ENCODE measurements around the gene ZMYND8.
"Not testable (repeated sequence)": the region's sequence is repeated elsewhere in the genome, so short reads cannot be mapped to it uniquely, and the experiment has no call there.

ZMYND8 gene

GRCh38 chr20:47251154-47252020 lies 105.1 kb downstream of the ZMYND8 start:
- Mint-ChIP-seq H3K27ac (no peak overlapping the region), H3K36me3 (peaks cover 22% of the 10 kb centered on the region), H3K4me1 (peaks cover 11% of the 10 kb centered on the region), H3K27me3 (no peaks in the 10 kb centered on the region), H3K4me3 (no peak overlapping the region), H3K9me3 (no peaks in the 10 kb centered on the region)
- ATAC-seq (ENCODE audit: low read depth), result no peak
- DNase-seq (ENCODE audit: low spot score in 2 of 2), result no peak

GRCh38 chr20:47250360-47250759 lies 106.1 kb downstream of the ZMYND8 start:
- DNase-seq (ENCODE audit: low spot score in 2 of 2), result no peak
- H3K4me1 Mint-ChIP-seq, result peaks cover 11% of the 10 kb centered on the region
- peaks cover 26% of the 10 kb centered on the region for H3K36me3 Mint-ChIP-seq
- no peaks in the 10 kb centered on the region for H3K27me3 Mint-ChIP-seq
- no peaks in the 10 kb centered on the region for H3K9me3 Mint-ChIP-seq
- no peak for ATAC-seq (ENCODE audit: low read depth)
- H3K4me3 Mint-ChIP-seq, result no peak overlapping the region
- no peak overlapping the region for H3K27ac Mint-ChIP-seq

GRCh38 chr20:47249913-47250312 lies 106.6 kb downstream of the ZMYND8 start:
- H3K4me1 Mint-ChIP-seq, result peaks cover 11% of the 10 kb centered on the region
- no peaks in the 10 kb centered on the region for H3K27me3 Mint-ChIP-seq
- H3K36me3 Mint-ChIP-seq, result peaks cover 26% of the 10 kb centered on the region

GRCh38 chr20:47248448-47248966 lies 108.0 kb downstream of the ZMYND8 start:
- H3K27ac Mint-ChIP-seq, result no peak overlapping the region

More at GRCh38 chr20:47249913-47250312, 106.6 kb downstream of the ZMYND8 start:
- Mint-ChIP-seq H3K27ac (no peak overlapping the region), H3K4me3 (no peak overlapping the region), H3K9me3 (no peaks in the 10 kb centered on the region)
- no peak for ATAC-seq (ENCODE audit: low read depth)
- DNase-seq (ENCODE audit: low spot score in 2 of 2), result no peak

GRCh38 chr20:47247972-47248371 lies 108.5 kb downstream of the ZMYND8 start:
- no peak for DNase-seq (ENCODE audit: low spot score in 2 of 2)
- Mint-ChIP-seq H3K4me1 (peaks cover 5% of the 10 kb centered on the region), H3K9me3 (no peaks in the 10 kb centered on the region), H3K36me3 (peaks cover 30% of the 10 kb centered on the region), H3K4me3 (no peak overlapping the region), H3K27ac (peak overlapping the region; percentile 47), H3K27me3 (no peaks in the 10 kb centered on the region)
- ATAC-seq (ENCODE audit: low read depth), result no peak

More at GRCh38 chr20:47248448-47248966, 108.0 kb downstream of the ZMYND8 start:
- DNase-seq (ENCODE audit: low spot score in 2 of 2) (no peak), ATAC-seq (ENCODE audit: low read depth) (no peak)
- Mint-ChIP-seq H3K4me1 (peaks cover 5% of the 10 kb centered on the region), H3K36me3 (peaks cover 26% of the 10 kb centered on the region), H3K27me3 (no peaks in the 10 kb centered on the region), H3K4me3 (no peak overlapping the region), H3K9me3 (no peaks in the 10 kb centered on the region)

- peaks cover 35% of the 10 kb centered on the region for H3K36me3 Mint-ChIP-seq
- H3K27ac Mint-ChIP-seq, result peak overlapping the region; percentile 41
- peaks cover 7% of the 10 kb centered on the region for H3K4me1 Mint-ChIP-seq
- ATAC-seq (ENCODE audit: low read depth) (no peak), DNase-seq (ENCODE audit: low spot score in 2 of 2) (no peak)
- H3K27me3 Mint-ChIP-seq, result no peaks in the 10 kb centered on the region
- no peaks in the 10 kb centered on the region for H3K9me3 Mint-ChIP-seq
- no peak overlapping the region for H3K4me3 Mint-ChIP-seq
Observed at GRCh38 chr20:47246061-47246777, 110.3 kb downstream of the ZMYND8 start.

- not testable (repeated sequence) for ATAC-seq (ENCODE audit: low read depth); H3K4me1 Mint-ChIP-seq; H3K27ac Mint-ChIP-seq; H3K9me3 Mint-ChIP-seq; DNase-seq (ENCODE audit: low spot score in 2 of 2); H3K4me3 Mint-ChIP-seq; H3K27me3 Mint-ChIP-seq
- peaks cover 36% of the 10 kb centered on the region for H3K36me3 Mint-ChIP-seq
Observed at GRCh38 chr20:47245166-47245565, 111.3 kb downstream of the ZMYND8 start.

GRCh38 chr20:47244451-47244850 lies 112.0 kb downstream of the ZMYND8 start:
- no peak overlapping the region for H3K4me3 Mint-ChIP-seq
- ATAC-seq (ENCODE audit: low read depth) (no peak), DNase-seq (ENCODE audit: low spot score in 2 of 2) (no peak)
- no peaks in the 10 kb centered on the region for H3K27me3 Mint-ChIP-seq
- H3K27ac Mint-ChIP-seq, result peak overlapping the region; percentile 85
- H3K36me3 Mint-ChIP-seq, result peaks cover 36% of the 10 kb centered on the region
- peaks cover 8% of the 10 kb centered on the region for H3K4me1 Mint-ChIP-seq
- H3K9me3 Mint-ChIP-seq, result no peaks in the 10 kb centered on the region

- peaks cover 8% of the 10 kb centered on the region for H3K4me1 Mint-ChIP-seq
- no peaks in the 10 kb centered on the region for H3K27me3 Mint-ChIP-seq
- no peak overlapping the region for H3K4me3 Mint-ChIP-seq
- ATAC-seq (ENCODE audit: low read depth) (no peak), DNase-seq (ENCODE audit: low spot score in 2 of 2) (no peak)
- peaks cover 37% of the 10 kb centered on the region for H3K36me3 Mint-ChIP-seq
- peak overlapping the region; percentile 85 for H3K27ac Mint-ChIP-seq
- no peaks in the 10 kb centered on the region for H3K9me3 Mint-ChIP-seq
Observed at GRCh38 chr20:47243532-47244305, 112.8 kb downstream of the ZMYND8 start.

GRCh38 chr20:47243003-47243402 lies 113.5 kb downstream of the ZMYND8 start:
- Mint-ChIP-seq H3K27me3 (no peaks in the 10 kb centered on the region), H3K4me1 (peaks cover 3% of the 10 kb centered on the region), H3K9me3 (no peaks in the 10 kb centered on the region), H3K36me3 (peaks cover 40% of the 10 kb centered on the region), H3K4me3 (no peak overlapping the region), H3K27ac (peak overlapping the region; percentile 85)
- ATAC-seq (ENCODE audit: low read depth), result no peak
- no peak for DNase-seq (ENCODE audit: low spot score in 2 of 2)

GRCh38 chr20:47241345-47241781 lies 115.1 kb downstream of the ZMYND8 start:
- H3K4me3 Mint-ChIP-seq, result no peak overlapping the region
- ATAC-seq (ENCODE audit: low read depth) (no peak), DNase-seq (ENCODE audit: low spot score in 2 of 2) (no peak)
- H3K27me3 Mint-ChIP-seq, result no peaks in the 10 kb centered on the region
- H3K36me3 Mint-ChIP-seq, result peaks cover 43% of the 10 kb centered on the region
- H3K27ac Mint-ChIP-seq, result peak overlapping the region; percentile 81
- H3K4me1 Mint-ChIP-seq, result peaks cover 3% of the 10 kb centered on the region
- no peaks in the 10 kb centered on the region for H3K9me3 Mint-ChIP-seq

- H3K4me3 Mint-ChIP-seq; ATAC-seq (ENCODE audit: low read depth); H3K9me3 Mint-ChIP-seq; H3K4me1 Mint-ChIP-seq; H3K27me3 Mint-ChIP-seq; H3K27ac Mint-ChIP-seq; DNase-seq (ENCODE audit: low spot score in 2 of 2): not testable (repeated sequence)
- peaks cover 44% of the 10 kb centered on the region for H3K36me3 Mint-ChIP-seq
Observed at GRCh38 chr20:47240096-47240495, 116.4 kb downstream of the ZMYND8 start.

- peaks cover 3% of the 10 kb centered on the region for H3K4me1 Mint-ChIP-seq
- no peaks in the 10 kb centered on the region for H3K9me3 Mint-ChIP-seq
- no peak overlapping the region for H3K4me3 Mint-ChIP-seq
- no peak for ATAC-seq (ENCODE audit: low read depth)
- no peak overlapping the region for H3K27ac Mint-ChIP-seq
- H3K27me3 Mint-ChIP-seq, result no peaks in the 10 kb centered on the region
- DNase-seq (ENCODE audit: low spot score in 2 of 2), result no peak
- peaks cover 44% of the 10 kb centered on the region for H3K36me3 Mint-ChIP-seq
Observed at GRCh38 chr20:47239719-47240067, 116.8 kb downstream of the ZMYND8 start.
